ENCODE measurements around the gene GALNT16.

GRCh38 chr14:69398818-69399210 is 138.9 kb downstream of the GALNT16 start:
- TF ChIP-seq CTCF (IDR thresholded peaks at IDR 0.05), result no peak
- no peak for TF ChIP-seq POLR2A (IDR thresholded peaks at IDR 0.05)
